HEK293 (cell line): ENCODE data around the gene GPR161.

Experiments
- CTCF ChIA-PET: fragments of 350-600 bp; formaldehyde crosslinking; extraction: SDS; loops from one replicate; lab custom pipeline; 2021; ENCODE audit warnings: antibody characterized with exemption; lab: Yijun Ruan, JAX
- POLR2A ChIA-PET: fragments of 300-600 bp; formaldehyde crosslinking; extraction: SDS; loops from one replicate; lab custom pipeline; 2020; ENCODE audit warnings: antibody characterized with exemption, inconsistent platforms; lab: Yijun Ruan, JAX
- H3K27ac ChIP-seq: fragments of 200-500 bp; sonication (Bioruptor generic); 2 replicates; pipeline ENCODE4 v1.5.1; 2014; ENCODE audit warnings: low read depth, low read length, control low read depth, inconsistent platforms; ENCODE audit errors: extremely low read depth
- H3K36me3 ChIP-seq, 2 experiments: fragments of 200-500 bp in 1 of 2; sonication (Bioruptor generic) in 1 of 2; 1 replicate in 1 of 2; 2 replicates in 1 of 2; pipeline ENCODE4 v1.5.1; 2014 to 2017; ENCODE audit warnings: inconsistent platforms in 2 of 2, low read length in 2 of 2; ENCODE audit not compliant: control insufficient read depth in 2 of 2, insufficient read depth in 1 of 2
- H3K4me1 ChIP-seq: fragments of 200-500 bp; sonication (Bioruptor generic); 2 replicates; pipeline ENCODE4 v1.5.1; 2014; ENCODE audit warnings: mild to moderate bottlenecking, low read length, inconsistent platforms; ENCODE audit not compliant: control insufficient read depth, insufficient read depth
- H3K4me3 ChIP-seq: 2 replicates; pipeline ENCODE4 v1.5.1; 2011; ENCODE audit warnings: low read depth, mild to moderate bottlenecking, control low read depth, low read length, moderate library complexity
- H3K9me3 ChIP-seq: fragments of 200-500 bp; sonication (Bioruptor generic); 2 replicates; pipeline ENCODE4 v1.5.1; 2014; ENCODE audit warnings: low read depth, low read length, inconsistent platforms; ENCODE audit not compliant: control insufficient read depth, insufficient read depth
- CTCF ChIP-seq: fragments of 450-650 bp; formaldehyde crosslinking; IDR thresholded peaks from 2 replicates; pipeline ENCODE4 v1.5.1; 2016; ENCODE audit warnings: missing biosample characterization, missing genetic modification characterization
- MZF1 ChIP-seq: fragments of 450-650 bp; formaldehyde crosslinking; IDR thresholded peaks from 2 replicates; pipeline ENCODE4 v1.5.1; 2017; ENCODE audit warnings: missing biosample characterization, missing genetic modification characterization, borderline replicate concordance
- OSR2 ChIP-seq: fragments of 450-650 bp; formaldehyde crosslinking; IDR thresholded peaks from 2 replicates; pipeline ENCODE4 v1.5.1; 2016; ENCODE audit warnings: missing biosample characterization, missing genetic modification characterization
- PRDM1 ChIP-seq: fragments of 450-650 bp; formaldehyde crosslinking; IDR thresholded peaks from 2 replicates; pipeline ENCODE4; 2016; ENCODE audit warnings: missing biosample characterization, missing genetic modification characterization
- TSHZ1 ChIP-seq: fragments of 450-650 bp; formaldehyde crosslinking; IDR thresholded peaks from 2 replicates; pipeline ENCODE4 v1.5.1; 2016; ENCODE audit warnings: missing biosample characterization, missing genetic modification characterization, borderline replicate concordance
- ZBTB21 ChIP-seq: fragments of 450-650 bp; formaldehyde crosslinking; IDR thresholded peaks from 2 replicates; pipeline ENCODE4 v1.5.1; 2017; ENCODE audit warnings: missing biosample characterization, missing genetic modification characterization
- ZEB2 ChIP-seq: fragments of 450-650 bp; formaldehyde crosslinking; IDR thresholded peaks from 2 replicates; pipeline ENCODE4 v1.5.1; 2016; ENCODE audit warnings: missing biosample characterization, missing genetic modification characterization
- ZNF114 ChIP-seq: fragments of 450-650 bp; formaldehyde crosslinking; IDR thresholded peaks from 2 replicates; pipeline ENCODE4 v1.5.0; 2017; ENCODE audit warnings: missing biosample characterization, missing genetic modification characterization
- ZNF132 ChIP-seq: fragments of 450-650 bp; formaldehyde crosslinking; IDR thresholded peaks from 2 replicates; pipeline ENCODE4 v1.5.1; 2017; ENCODE audit warnings: missing biosample characterization, missing genetic modification characterization, borderline replicate concordance
- ZNF155 ChIP-seq: fragments of 450-650 bp; formaldehyde crosslinking; IDR thresholded peaks from 2 replicates; pipeline ENCODE4 v1.5.1; 2016; ENCODE audit warnings: missing biosample characterization, missing genetic modification characterization
- ZNF366 ChIP-seq: fragments of 450-650 bp; formaldehyde crosslinking; conservative IDR thresholded peaks from 2 replicates; pipeline ENCODE4 v1.5.1; 2016; ENCODE audit warnings: missing biosample characterization, missing genetic modification characterization
- ZNF558 ChIP-seq: fragments of 450-650 bp; formaldehyde crosslinking; IDR thresholded peaks from 2 replicates; pipeline ENCODE4 v1.5.1; 2016; ENCODE audit warnings: missing biosample characterization, missing genetic modification characterization
- ZNF561 ChIP-seq: fragments of 450-650 bp; IDR thresholded peaks from 2 replicates; pipeline ENCODE4 v1.5.1; 2018; ENCODE audit warnings: missing biosample characterization, missing genetic modification characterization, borderline replicate concordance
- ZNF670 ChIP-seq: fragments of 450-650 bp; formaldehyde crosslinking; IDR thresholded peaks from 2 replicates; pipeline ENCODE4 v1.5.1; 2016; ENCODE audit warnings: missing biosample characterization, missing genetic modification characterization, low read depth
- ZNF704 ChIP-seq: fragments of 450-650 bp; formaldehyde crosslinking; IDR thresholded peaks from 2 replicates; pipeline ENCODE4 v1.5.1; 2016; ENCODE audit warnings: missing biosample characterization, missing genetic modification characterization
- ZSCAN23 ChIP-seq: fragments of 450-650 bp; formaldehyde crosslinking; IDR thresholded peaks from 2 replicates; pipeline ENCODE4 v1.5.1; 2016; ENCODE audit warnings: missing biosample characterization, missing genetic modification characterization

The GPR161 gene

GRCh38 chr1:168081373-168082007, 55.2 kb downstream of the GPR161 start (continued):
- TF ChIP-seq ZNF704 (tag by site-specific recombination), result no peak
- TF ChIP-seq, all 188 proteins: peak for 0

- CTCF ChIA-PET, result interaction anchor here (0.7 to 0.9 kb wide), 3 partner anchors 10 to 192 kb away, joined by 3 to 5 read pairs (median 3); no protein-coding TSS in a partner anchor
- no peaks in the 10 kb centered on the region for H3K9me3 ChIP-seq
- TF ChIP-seq PRDM1 (tag by site-specific recombination) (peak; percentile 35; the same call in 1 of the 2 replicates), ZNF561 (tag by site-specific recombination) (no peak)
- no peaks in the 10 kb centered on the region for H3K4me1 ChIP-seq
- no peak overlapping the region for H3K4me3 ChIP-seq
- no peak overlapping the region for H3K27ac ChIP-seq
- POLR2A ChIA-PET, result no interaction called here
- H3K36me3 ChIP-seq, result peaks cover 8 to 45% of the 10 kb centered on the region in 2 experiments; a peak in 2 of 3 replicates
These were observed 57.0 kb downstream of the GPR161 start for GRCh38 chr1:168079761-168080160.

- Histone ChIP-seq H3K9me3 (no peaks in the 10 kb centered on the region), H3K36me3 (peaks cover 32 to 69% of the 10 kb centered on the region in 2 experiments), H3K27ac (no peak overlapping the region), H3K4me3 (no peak overlapping the region), H3K4me1 (no peaks in the 10 kb centered on the region)
- CTCF ChIA-PET, result interaction anchor here (0.6 to 5.8 kb wide), 3 partner anchors 10 to 15 kb away, joined by 3 to 55 read pairs (median 3); no protein-coding TSS in a partner anchor
- TF ChIP-seq MZF1 (tag by site-specific recombination), result no peak
- no peak for TF ChIP-seq ZNF114
- TF ChIP-seq ZSCAN23 (tag by site-specific recombination), result no peak
- no peak for TF ChIP-seq OSR2 (tag by site-specific recombination)
- no peak for TF ChIP-seq CTCF (tag by site-specific recombination)
- TF ChIP-seq ZNF366 (tag by site-specific recombination), result no peak
- TF ChIP-seq ZBTB21 (tag by site-specific recombination), result no peak
- no peak for TF ChIP-seq ZNF132
- no peak for TF ChIP-seq ZNF558 (tag by site-specific recombination)
- TF ChIP-seq ZNF155, result no peak
- no peak for TF ChIP-seq ZEB2 (tag by site-specific recombination)
- TF ChIP-seq TSHZ1 (tag by site-specific recombination), result no peak
- TF ChIP-seq ZNF670, result no peak
- POLR2A ChIA-PET, result no interaction called here
These were observed 67.3 kb downstream of the GPR161 start for GRCh38 chr1:168069384-168069783.
